Motor neuron (in vitro differentiated cells): ENCODE results near the gene CUL5. TPM values are rescaled to one million over a fixed set of nuclear protein-coding genes. Genes with fewer than 3 reads are reported as not detected.

Experiments
- ATAC-seq, 8 experiments: fragments of 200-7000 bp; cut with Tn5 transposase; replicated peaks in 6 of 8; 2 replicates each; pipeline ENCODE4 v1.8.0; 2021; ENCODE audit warnings: mild to moderate bottlenecking in 8 of 8, moderate library complexity in 8 of 8
- H3K27ac ChIP-seq, 2 donors: fragments of 250-450 bp; sonication (Bioruptor Pico); 2 replicates each; pipeline ENCODE4 v1.9.0; 2021; ENCODE audit warnings: antibody characterized with exemption in 2 of 2, mild to moderate bottlenecking in 2 of 2, moderate library complexity in 1 of 2
- H3K4me1 ChIP-seq, 2 donors: fragments of 250-450 bp; sonication (Bioruptor Pico); replicated peaks in 1 of 2; 2 replicates each; pipeline ENCODE4 v1.6.1; 2021; ENCODE audit warnings: antibody characterized with exemption in 2 of 2, mild to moderate bottlenecking in 2 of 2, moderate library complexity in 1 of 2
- H3K4me3 ChIP-seq, 5 donors: fragments of 250-450 bp; sonication (Bioruptor Pico); 2 replicates each; pipeline ENCODE4 v1.9.0; 2021; ENCODE audit warnings: antibody characterized with exemption in 5 of 5, mild to moderate bottlenecking in 5 of 5, moderate library complexity in 4 of 5
- WGBS, 10 experiments: fragments of 450-650 bp; shearing (Covaris generic); methylation state at CpG; one replicate each; pipeline ENCODE4 v1.0.0; 2022; 5-methylcytosine and 5-hydroxymethylcytosine counted together
- in situ Hi-C, 9 experiments: fragments of 400-800 bp; cut with MboI; loops; one replicate each; pipeline ENCODE4 v1.15.0; 2021; ENCODE audit warnings: low sequenced_read_pairs in 9 of 9, low pct_unique_long_range_greater_than_20kb in 2 of 9; ENCODE audit not compliant: unreplicated experiment in 9 of 9
- total RNA-seq, 8 experiments: library from RNA; unstranded; fragments of 300-600 nt; gene quantifications; 2 replicates each; pipeline versions ENCODE4 v1.2.3 to v1.2.4, GENCODE V29; 2022

Gene CUL5
- total RNA-seq, result 10 to 100 TPM; 20.1 to 31.4 (median 24.3) TPM

DNA sequence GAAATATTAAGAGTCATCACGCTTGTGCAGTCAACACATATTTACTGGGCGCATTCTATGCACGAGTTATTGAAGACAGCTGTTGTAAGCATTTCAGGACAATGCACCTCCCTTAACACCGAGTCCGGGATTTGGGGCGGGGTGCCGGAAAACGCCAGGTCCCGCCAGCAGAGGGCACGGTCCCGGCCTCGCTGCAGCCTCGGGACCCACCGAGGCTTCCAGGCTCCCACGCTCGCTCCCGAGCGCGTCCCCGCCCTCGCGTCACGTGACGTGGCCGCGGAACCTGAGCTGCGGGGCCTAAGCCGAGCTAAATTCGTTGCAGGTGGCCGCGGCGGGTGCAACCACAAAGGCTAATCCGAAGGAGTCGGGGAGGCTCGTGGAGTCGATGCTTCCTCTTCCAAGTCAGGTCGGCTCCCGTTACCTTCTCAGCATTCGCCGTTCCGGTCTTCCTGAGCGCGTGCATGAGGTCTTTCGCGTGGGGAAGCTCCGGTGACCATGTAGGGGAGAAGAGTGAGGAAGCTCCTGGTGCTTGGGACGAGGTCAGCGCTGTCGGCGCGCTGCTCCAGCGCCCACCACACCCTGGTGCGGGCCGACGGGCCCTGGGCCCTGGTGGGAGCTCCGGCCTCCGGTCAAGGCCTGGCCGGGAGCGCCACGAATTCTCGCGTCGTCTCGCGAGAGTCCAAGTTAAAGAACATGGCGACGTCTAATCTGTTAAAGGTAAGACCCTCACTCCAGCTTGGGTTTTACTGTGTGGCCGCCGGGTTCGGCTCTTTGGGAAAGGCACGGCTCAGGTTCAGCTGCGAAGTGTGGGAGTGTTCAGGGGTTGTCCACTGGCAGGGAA is at the start of gene CUL5:
Gene CUL5 (plus strand): TSS at position 243 of the 841 bp plus-strand sequence. CDS start 451 bp downstream, at position 694.
- 1 to 29% (median 3%) methylated on average over 1 to 29 of the region's 72 CpGs; no CpG with 5 or more reads in 3 of the 10 experiments for WGBS, 10 experiments
- H3K4me1 ChIP-seq, result peaks cover 2 to 21% of the 10 kb centered on the region in 2 donors
- peak within 1 kb of the TSS; percentile 84 to 96 (median 88) for H3K4me3 ChIP-seq
- ATAC-seq, result peak; percentile 87 to 95 (median 92)
- peak within 1 kb of the TSS; percentile 98 to 99 for H3K27ac ChIP-seq
- in situ Hi-C loops, result no loop called here

DNA sequence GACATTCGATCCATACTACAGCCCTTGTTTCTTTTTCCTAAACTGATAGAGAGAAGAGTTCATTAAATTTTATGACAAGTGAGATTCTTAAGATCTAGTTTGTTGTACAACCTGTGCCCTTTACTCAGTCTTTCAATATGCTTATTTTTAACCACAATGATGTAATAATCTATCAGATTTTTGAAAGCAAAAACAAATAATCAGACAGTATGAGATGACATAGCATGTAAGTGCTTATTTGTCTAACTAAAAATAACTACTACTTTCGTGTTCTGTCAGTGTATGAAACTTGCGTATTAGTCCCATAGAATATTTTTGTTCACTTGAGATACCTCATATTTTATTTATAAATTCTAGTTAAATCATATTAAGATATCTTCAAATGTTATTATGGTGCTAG is 47.2 kb upstream of the CUL5 start:
- in situ Hi-C loops, result no loop called here
- H3K4me1 ChIP-seq, result peaks cover 0 to 9% of the 10 kb centered on the region in 2 donors
- no peak overlapping the region for H3K4me3 ChIP-seq
- no peak overlapping the region for H3K27ac ChIP-seq
- ATAC-seq, result no peak
- WGBS, 10 experiments, result 48 to 100% (median 83%) methylated on average over 1 to 3 of the region's 3 CpGs

DNA sequence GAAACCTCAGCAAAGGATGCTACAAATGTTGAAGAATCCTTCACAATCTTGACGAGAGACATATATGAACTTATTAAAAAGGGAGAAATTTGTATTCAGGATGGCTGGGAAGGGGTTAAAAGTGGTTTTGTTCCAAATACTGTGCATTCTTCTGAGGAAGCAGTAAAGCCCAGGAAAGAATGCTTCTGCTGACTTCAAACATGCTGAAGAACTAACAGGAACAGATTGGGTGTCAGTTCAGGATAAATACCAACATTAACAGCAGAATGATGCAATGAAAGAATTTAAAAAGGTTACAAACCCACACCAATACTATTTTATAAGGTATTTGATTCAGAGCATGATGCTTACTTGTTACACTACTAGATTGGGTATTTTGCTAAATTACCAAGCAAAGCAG is 46.5 kb upstream of the CUL5 start:
- Histone ChIP-seq H3K27ac (no peak overlapping the region), H3K4me3 (no peak overlapping the region), H3K4me1 (peaks cover 0 to 3% of the 10 kb centered on the region in 2 donors)
- WGBS, 10 experiments, result 0 to 100% (median 86%) methylated on average over 1 of the region's 1 CpG; no CpG with 5 or more reads in 1 of the 10 experiments
- in situ Hi-C loops, result no loop called here
- no peak for ATAC-seq

DNA sequence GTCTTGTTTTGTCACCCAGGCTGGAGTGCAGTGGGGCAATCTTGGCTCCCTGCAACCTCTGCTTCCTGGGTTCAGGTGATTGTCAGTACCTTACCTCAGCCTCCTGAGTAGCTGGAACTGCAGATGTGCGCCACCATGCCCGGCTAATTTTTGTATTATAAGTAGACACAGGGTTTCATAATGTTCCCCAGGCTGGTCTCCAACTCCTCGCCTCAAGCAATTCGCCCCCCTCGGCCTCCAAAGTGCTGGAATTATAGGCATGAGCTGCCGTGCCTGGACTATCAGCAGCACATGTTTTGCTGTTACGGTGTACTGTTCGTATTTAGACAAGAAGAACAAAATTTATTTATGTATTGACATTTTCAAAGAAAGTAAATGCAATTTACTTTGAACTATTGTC is 45.6 kb upstream of the CUL5 start:
- ATAC-seq, result no peak
- Histone ChIP-seq H3K4me1 (no peaks in the 10 kb centered on the region), H3K27ac (no peak overlapping the region), H3K4me3 (no peak overlapping the region)
- WGBS, 10 experiments, result 15 to 98% (median 63%) methylated on average over 2 to 8 of the region's 8 CpGs; no CpG with 5 or more reads in 3 of the 10 experiments
- in situ Hi-C loops, result no loop called here

DNA sequence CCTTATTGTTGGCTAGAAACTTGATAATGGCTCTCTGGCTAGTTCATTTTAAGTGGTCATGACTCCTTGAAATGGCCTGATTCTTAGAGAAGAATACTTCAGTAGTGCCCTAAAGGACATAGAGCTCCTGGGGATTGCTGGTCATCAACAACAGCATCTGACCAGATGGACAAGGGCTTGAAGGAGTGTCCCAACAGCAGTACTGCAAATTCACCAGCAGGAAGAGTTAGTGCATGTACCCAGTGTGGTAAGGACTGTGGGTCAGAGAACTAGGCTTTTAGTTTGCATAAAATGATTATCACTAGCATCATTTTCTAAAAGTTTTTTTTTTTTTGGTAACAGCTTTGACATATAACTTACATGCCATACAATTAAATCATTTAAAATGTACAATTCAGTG is 39.5 kb upstream of the CUL5 start:
- no peak overlapping the region for H3K27ac ChIP-seq
- H3K4me3 ChIP-seq, result no peak overlapping the region
- in situ Hi-C loops, result no loop called here
- H3K4me1 ChIP-seq, result no peaks in the 10 kb centered on the region
- peak in 3 of 8 experiments; percentile 61 to 72 (median 66) for ATAC-seq

DNA sequence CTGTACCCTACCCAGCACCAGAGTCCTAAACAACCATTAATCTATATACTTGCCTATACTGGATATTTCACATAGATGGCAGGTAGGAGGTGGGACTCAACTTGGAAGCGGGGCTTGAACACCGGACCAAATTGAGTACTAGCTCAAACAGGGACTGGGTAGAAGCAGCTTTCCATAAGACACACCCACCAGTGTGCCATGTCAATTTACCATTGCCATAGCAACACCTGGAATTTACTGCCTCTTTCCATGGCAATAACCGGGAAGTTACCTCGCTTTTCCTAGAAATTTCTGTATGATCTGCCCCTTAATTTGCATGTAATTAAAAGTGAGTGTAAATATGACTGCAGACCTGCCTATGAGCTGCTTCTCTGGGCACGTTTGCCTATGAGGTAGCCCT is 38.6 kb upstream of the CUL5 start:
- no peak overlapping the region for H3K27ac ChIP-seq
- in situ Hi-C loops, result no loop called here
- ATAC-seq, result peak in 2 of 8 experiments; percentile 47 to 52
- no peak overlapping the region for H3K4me3 ChIP-seq
- H3K4me1 ChIP-seq, result no peaks in the 10 kb centered on the region
- WGBS, 10 experiments, result 0 to 88% (median 75%) methylated on average over 1 to 5 of the region's 5 CpGs; no CpG with 5 or more reads in 4 of the 10 experiments

DNA sequence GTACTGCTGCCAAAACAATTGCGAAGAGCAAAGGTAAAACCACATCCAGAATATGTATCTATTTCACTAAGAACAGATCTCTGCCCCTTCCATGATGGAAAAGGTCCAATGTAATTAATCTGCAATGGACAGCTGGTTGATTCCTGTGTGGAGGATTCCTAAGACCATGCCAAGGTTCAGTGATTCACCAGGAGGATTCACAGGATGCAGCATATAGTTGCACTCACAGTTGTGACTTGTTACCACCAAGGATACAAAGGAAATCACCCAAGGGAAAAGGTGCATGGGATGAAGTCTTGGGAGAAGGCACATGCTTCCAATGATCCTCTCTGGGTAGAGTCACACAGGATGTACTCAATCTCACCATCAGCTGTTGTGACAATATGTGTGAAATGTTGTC is 35.1 kb upstream of the CUL5 start:
- no peaks in the 10 kb centered on the region for H3K4me1 ChIP-seq
- in situ Hi-C loops, result no loop called here
- no peak overlapping the region for H3K27ac ChIP-seq
- no peak overlapping the region for H3K4me3 ChIP-seq
- WGBS, 10 experiments, result 40 to 100% (median 72%) methylated on average over 1 of the region's 1 CpG; no CpG with 5 or more reads in 4 of the 10 experiments
- ATAC-seq, result no peak

DNA sequence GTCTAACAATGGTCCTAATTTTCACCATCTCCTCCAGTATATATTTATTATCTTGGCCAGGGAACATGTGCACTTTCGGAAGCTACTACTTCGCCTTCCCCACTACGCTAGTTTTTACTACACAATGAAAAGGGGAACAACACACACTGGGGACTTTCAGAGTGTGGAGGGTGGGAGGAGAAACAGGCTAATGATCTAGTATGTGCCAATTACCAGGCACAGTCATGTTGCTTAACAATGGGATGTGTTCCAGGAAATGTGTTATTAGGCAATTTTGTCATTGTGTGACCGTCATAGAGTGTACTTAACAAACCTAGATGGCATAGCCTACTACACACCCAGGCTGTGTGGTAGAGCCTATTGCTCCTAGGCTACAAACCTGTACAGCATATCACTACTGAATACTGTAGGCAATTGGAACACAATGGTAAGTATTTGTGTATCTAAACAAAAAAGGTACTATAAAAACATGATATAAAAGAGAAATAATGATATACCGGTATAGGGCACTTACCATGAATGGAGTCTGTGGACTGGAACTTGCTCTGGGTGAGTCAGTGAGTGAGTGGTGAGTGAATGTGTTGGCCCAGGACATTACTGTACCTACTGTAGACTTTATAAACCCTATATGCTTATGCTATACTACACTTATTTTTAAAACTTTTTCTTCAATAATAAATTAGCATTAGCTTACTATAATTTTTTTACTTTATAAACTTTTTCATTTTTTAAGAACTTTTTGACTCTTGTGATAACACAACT is 20.1 kb upstream of the CUL5 start:
- no peaks in the 10 kb centered on the region for H3K4me1 ChIP-seq
- no peak overlapping the region for H3K27ac ChIP-seq
- in situ Hi-C loops, result no loop called here
- ATAC-seq, result no peak
- WGBS, 10 experiments, result 39 to 100% (median 92%) methylated on average over 1 to 5 of the region's 5 CpGs; no CpG with 5 or more reads in 1 of the 10 experiments
- H3K4me3 ChIP-seq, result no peak overlapping the region

DNA sequence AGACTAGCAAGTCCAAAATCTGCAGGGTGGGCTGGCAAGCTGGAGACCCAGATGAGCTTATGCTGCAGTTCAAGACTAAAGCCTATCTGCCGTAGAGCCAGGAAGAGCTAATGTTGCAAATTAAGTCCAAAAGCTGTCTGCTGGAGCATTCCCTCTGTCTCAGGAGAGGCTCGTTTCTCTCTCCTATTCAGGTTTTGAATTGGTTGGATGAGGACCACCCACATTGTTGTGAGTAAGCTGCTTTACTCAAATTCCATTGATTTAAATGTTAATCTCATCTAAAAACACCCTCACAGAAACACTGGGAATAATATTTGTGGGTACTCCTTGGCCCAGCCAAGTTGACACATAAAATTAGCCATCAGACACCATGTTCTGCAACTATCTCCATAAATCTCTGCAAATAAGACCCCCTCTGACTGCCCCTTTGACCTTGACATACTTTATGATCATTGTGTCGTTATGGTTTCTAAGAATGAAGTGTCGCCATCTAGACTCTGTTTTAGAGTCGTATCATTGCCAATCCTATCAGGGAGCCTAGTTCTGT is 16.8 kb upstream of the CUL5 start:
- no peak for ATAC-seq
- WGBS, 10 experiments, result 31 to 81% (median 55%) methylated on average over 1 to 5 of the region's 5 CpGs
- no peaks in the 10 kb centered on the region for H3K4me1 ChIP-seq
- H3K27ac ChIP-seq, result no peak overlapping the region
- in situ Hi-C loops, result no loop called here
- no peak overlapping the region for H3K4me3 ChIP-seq

DNA sequence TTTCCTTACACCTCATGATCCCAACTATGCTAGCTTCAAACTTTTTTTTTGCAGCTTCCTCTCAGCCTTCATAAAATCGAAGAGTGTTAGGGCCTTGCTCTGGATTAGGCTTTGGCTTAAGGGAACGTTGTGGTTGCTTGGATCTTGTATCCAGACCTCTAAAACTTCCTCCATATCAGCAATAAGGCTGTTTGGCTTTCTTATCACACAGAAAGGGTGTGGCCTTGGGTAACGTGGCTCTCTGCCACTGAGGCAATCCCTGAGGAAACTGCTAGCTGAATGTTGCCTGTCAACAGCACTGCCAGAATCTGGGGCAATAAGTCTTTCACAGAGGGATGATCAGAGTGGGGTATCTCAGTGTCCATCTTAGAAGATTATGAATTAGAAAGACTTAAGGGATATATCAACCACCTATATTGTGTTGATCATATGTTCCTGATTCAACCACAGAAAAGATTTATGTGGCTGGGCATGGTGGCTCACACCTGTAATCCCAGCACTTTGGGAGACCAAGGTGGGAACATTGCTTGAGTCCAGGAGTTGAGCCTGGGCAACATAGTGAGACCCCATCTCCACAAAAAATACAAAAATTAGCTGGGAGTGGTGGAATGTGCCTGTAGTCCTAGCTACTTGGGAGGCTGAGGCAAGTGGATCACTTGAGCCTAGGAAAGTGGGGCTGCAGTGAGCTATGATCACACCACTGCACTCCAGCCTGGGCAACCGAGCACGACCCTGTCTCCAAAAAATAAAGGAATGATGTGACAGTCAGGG is 12.5 kb upstream of the CUL5 start:
- Histone ChIP-seq H3K27ac (no peak overlapping the region), H3K4me1 (no peaks in the 10 kb centered on the region), H3K4me3 (no peak overlapping the region)
- WGBS, 10 experiments, result 14 to 100% (median 65%) methylated on average over 1 to 5 of the region's 5 CpGs; no CpG with 5 or more reads in 1 of the 10 experiments
- in situ Hi-C loops, result no loop called here
- ATAC-seq, result no peak

DNA sequence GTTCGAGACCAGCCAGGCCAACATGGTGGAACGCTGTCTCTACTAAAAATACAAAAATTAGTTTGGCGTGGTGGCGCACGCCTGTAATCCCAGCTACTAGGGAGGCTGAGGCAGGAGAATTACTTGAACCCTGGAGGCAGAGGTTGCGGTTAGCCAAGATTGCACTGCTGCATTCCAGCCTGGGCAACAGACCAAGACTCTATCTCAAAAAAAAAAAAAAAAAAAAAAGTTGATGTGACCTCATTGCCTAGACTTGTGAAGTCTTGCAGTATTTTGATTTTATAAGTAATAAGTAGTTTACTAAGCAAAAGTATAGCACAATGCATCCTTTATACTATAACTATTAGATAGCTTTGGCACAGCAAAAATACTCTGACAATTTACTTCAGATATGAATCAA is 9.9 kb upstream of the CUL5 start:
- no peak overlapping the region for H3K4me3 ChIP-seq
- ATAC-seq, result no peak

DNA sequence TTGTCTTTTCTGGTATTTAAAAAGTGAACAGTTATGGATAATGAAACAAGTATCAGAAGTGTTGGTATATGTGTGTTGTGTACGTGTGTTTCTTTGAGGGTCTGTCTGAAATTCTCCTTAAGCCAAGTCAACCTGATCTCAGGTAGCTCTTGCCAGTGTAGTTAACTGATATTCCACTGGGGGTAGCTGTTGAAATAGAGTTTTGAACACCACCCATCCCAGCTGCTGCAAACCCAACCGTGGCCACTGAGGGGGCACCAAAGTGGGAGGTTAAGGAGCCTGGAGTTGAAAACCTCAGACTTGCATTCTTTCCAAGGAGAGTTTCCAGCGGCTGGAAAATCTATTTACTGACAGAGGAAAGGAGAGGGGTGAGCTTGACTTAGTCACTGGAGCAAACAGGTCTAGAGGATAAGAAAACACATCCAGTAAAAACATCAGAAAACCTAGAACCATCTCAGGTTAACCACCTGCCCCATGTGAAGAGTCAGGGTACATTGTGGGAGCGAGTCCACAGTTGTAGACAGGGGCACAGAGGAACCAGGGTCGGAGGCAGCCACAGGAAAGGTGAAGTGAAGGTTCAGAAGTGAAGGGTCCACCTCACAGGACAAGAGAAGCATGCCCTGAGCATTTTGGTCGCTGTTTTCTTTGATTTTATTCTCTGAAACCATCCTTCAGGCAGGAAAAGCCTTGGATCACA is 8.8 kb upstream of the CUL5 start:
- in situ Hi-C loops, result no loop called here
- Histone ChIP-seq H3K27ac (no peak overlapping the region), H3K4me3 (no peak overlapping the region), H3K4me1 (no peaks in the 10 kb centered on the region)
- peak in 4 of 8 experiments; percentile 21 to 97 (median 66) for ATAC-seq
- 0 to 67% (median 18%) methylated on average over 1 to 5 of the region's 6 CpGs; no CpG with 5 or more reads in 1 of the 10 experiments for WGBS, 10 experiments

More for the DNA sequence above, 9.9 kb upstream of the CUL5 start:
- in situ Hi-C loops, result no loop called here
- WGBS, 10 experiments, result 70 to 100% (median 98%) methylated on average over 1 to 6 of the region's 6 CpGs; no CpG with 5 or more reads in 2 of the 10 experiments
- H3K4me1 ChIP-seq, result no peaks in the 10 kb centered on the region
- H3K27ac ChIP-seq, result no peak overlapping the region
